Duodenal mucosa (tissue), 2 donors: ENCODE data around the gene RRP1B.
A peak's percentile ranks its signal among the peaks of the same experiment; 100 is the strongest.
"Not testable (repeated sequence)": the region's sequence is repeated elsewhere in the genome, so short reads cannot be mapped to it uniquely, and the experiment has no call there.

ENCODE experiments used
- H3K27ac ChIP-seq: one replicate; pipeline ENCODE4 v1.7.0; 2013; ENCODE audit warnings: low read depth, low read length
- H3K27me3 ChIP-seq, 2 donors: one replicate each; pipeline ENCODE4 v1.7.0; 2013; ENCODE audit warnings: low read length in 2 of 2, control low read depth in 1 of 2; ENCODE audit not compliant: insufficient read depth in 2 of 2, control insufficient read depth in 1 of 2
- H3K36me3 ChIP-seq, 2 donors: one replicate each; pipeline ENCODE4 v1.7.0; 2013; ENCODE audit warnings: low read length in 2 of 2, control low read depth in 1 of 2; ENCODE audit not compliant: insufficient read depth in 2 of 2, control insufficient read depth in 1 of 2
- H3K4me1 ChIP-seq, 2 donors: one replicate each; pipeline ENCODE4 v1.7.0; 2013; ENCODE audit warnings: low read length in 2 of 2, control low read depth in 1 of 2; ENCODE audit not compliant: insufficient read depth in 2 of 2, control insufficient read depth in 1 of 2
- H3K4me3 ChIP-seq, 2 donors: one replicate each; pipeline ENCODE4 v1.7.0; 2013; ENCODE audit warnings: low read length in 2 of 2, low read depth in 1 of 2
- H3K9ac ChIP-seq, 2 donors: one replicate each; pipeline ENCODE4 v1.7.0; 2013; ENCODE audit warnings: low read length in 2 of 2, low read depth in 1 of 2
- H3K9me3 ChIP-seq, 2 donors: one replicate each; pipeline ENCODE4 v1.7.0; 2013; ENCODE audit warnings: low read length in 2 of 2, control low read depth in 1 of 2; ENCODE audit not compliant: control insufficient read depth in 1 of 2

The RRP1B gene

GRCh38 chr21:43696214-43696613 is 36.9 kb downstream of the RRP1B start:
- H3K9me3 ChIP-seq, result no peaks in the 10 kb centered on the region
- H3K9ac ChIP-seq, result no peak overlapping the region
- peaks cover 2 to 28% of the 10 kb centered on the region in 2 donors for H3K36me3 ChIP-seq
- H3K4me3 ChIP-seq, result no peak overlapping the region
- H3K4me1 ChIP-seq, result no peaks in the 10 kb centered on the region
- H3K27me3 ChIP-seq, result no peaks in the 10 kb centered on the region
- H3K27ac ChIP-seq, result no peak overlapping the region

GRCh38 chr21:43697758-43698643 is 38.6 kb downstream of the RRP1B start:
- Histone ChIP-seq H3K27me3 (no peaks in the 10 kb centered on the region), H3K4me3 (no peak overlapping the region), H3K4me1 (peaks cover 5 to 9% of the 10 kb centered on the region in 2 donors), H3K9ac (no peak overlapping the region), H3K27ac (no peak overlapping the region), H3K36me3 (peaks cover 0 to 16% of the 10 kb centered on the region in 2 donors), H3K9me3 (no peaks in the 10 kb centered on the region)

GRCh38 chr21:43699492-43699777 is 40.1 kb downstream of the RRP1B start:
- not testable (repeated sequence) for H3K27ac ChIP-seq, H3K9me3 ChIP-seq, H3K4me3 ChIP-seq, H3K9ac ChIP-seq, H3K27me3 ChIP-seq, H3K36me3 ChIP-seq
- peaks cover 11 to 15% of the 10 kb centered on the region in 2 donors for H3K4me1 ChIP-seq

GRCh38 chr21:43699933-43700599 is 40.7 kb downstream of the RRP1B start:
- no peaks in the 10 kb centered on the region for H3K36me3 ChIP-seq
- no peaks in the 10 kb centered on the region for H3K9me3 ChIP-seq
- no peak overlapping the region for H3K27ac ChIP-seq
- H3K4me1 ChIP-seq, result peaks cover 11 to 15% of the 10 kb centered on the region in 2 donors
- H3K4me3 ChIP-seq, result no peak overlapping the region
- H3K9ac ChIP-seq, result no peak overlapping the region
- H3K27me3 ChIP-seq, result no peaks in the 10 kb centered on the region

GRCh38 chr21:43701936-43702784 is 42.8 kb downstream of the RRP1B start:
- Histone ChIP-seq H3K27me3 (no peaks in the 10 kb centered on the region), H3K9me3 (no peaks in the 10 kb centered on the region), H3K4me3 (peak overlapping the region; percentile 43 to 50), H3K27ac (no peak overlapping the region), H3K4me1 (peaks cover 11 to 15% of the 10 kb centered on the region in 2 donors), H3K9ac (peak overlapping the region; percentile 43 to 46), H3K36me3 (no peaks in the 10 kb centered on the region)

- no peaks in the 10 kb centered on the region for H3K9me3 ChIP-seq
- H3K4me1 ChIP-seq, result peaks cover 11 to 15% of the 10 kb centered on the region in 2 donors
- no peaks in the 10 kb centered on the region for H3K27me3 ChIP-seq
- peak overlapping the region; percentile 43 to 46 for H3K9ac ChIP-seq
- no peak overlapping the region for H3K27ac ChIP-seq
- H3K36me3 ChIP-seq, result no peaks in the 10 kb centered on the region
- H3K4me3 ChIP-seq, result peak overlapping the region; percentile 43 to 50
Measured at GRCh38 chr21:43702785-43703034, 43.4 kb downstream of the RRP1B start.

- Histone ChIP-seq H3K36me3 (no peaks in the 10 kb centered on the region), H3K27me3 (no peaks in the 10 kb centered on the region), H3K4me3 (peak overlapping the region; percentile 43 to 50), H3K9me3 (no peaks in the 10 kb centered on the region), H3K9ac (peak overlapping the region; percentile 43 to 46), H3K4me1 (peaks cover 11 to 15% of the 10 kb centered on the region in 2 donors), H3K27ac (no peak overlapping the region)
Measured at GRCh38 chr21:43703035-43703880, 43.9 kb downstream of the RRP1B start.

GRCh38 chr21:43707462-43707861 is 48.1 kb downstream of the RRP1B start:
- Histone ChIP-seq H3K27ac (no peak overlapping the region), H3K27me3 (no peaks in the 10 kb centered on the region)

GRCh38 chr21:43708745-43709381 is 49.5 kb downstream of the RRP1B start:
- no peaks in the 10 kb centered on the region for H3K36me3 ChIP-seq
- H3K4me1 ChIP-seq, result peaks cover 9 to 11% of the 10 kb centered on the region in 2 donors
- peaks cover 0 to 2% of the 10 kb centered on the region in 2 donors for H3K9me3 ChIP-seq
- H3K9ac ChIP-seq, result no peak overlapping the region
- H3K4me3 ChIP-seq, result no peak overlapping the region
- no peaks in the 10 kb centered on the region for H3K27me3 ChIP-seq
- H3K27ac ChIP-seq, result no peak overlapping the region

More at GRCh38 chr21:43707462-43707861, 48.1 kb downstream of the RRP1B start:
- no peak overlapping the region for H3K4me3 ChIP-seq
- peaks cover 9 to 16% of the 10 kb centered on the region in 2 donors for H3K4me1 ChIP-seq
- H3K9me3 ChIP-seq, result peaks cover 0 to 2% of the 10 kb centered on the region in 2 donors
- H3K36me3 ChIP-seq, result no peaks in the 10 kb centered on the region
- no peak overlapping the region for H3K9ac ChIP-seq
